HEK293 (cell line): ENCODE results near the gene AXL.

Experiments
- CTCF ChIA-PET: fragments of 350-600 bp; formaldehyde crosslinking; extraction: SDS; loops from one replicate; lab custom pipeline; 2021; ENCODE audit warnings: antibody characterized with exemption; lab: Yijun Ruan, JAX
- POLR2A ChIA-PET: fragments of 300-600 bp; formaldehyde crosslinking; extraction: SDS; loops from one replicate; lab custom pipeline; 2020; ENCODE audit warnings: antibody characterized with exemption, inconsistent platforms; lab: Yijun Ruan, JAX
- H3K27ac ChIP-seq: fragments of 200-500 bp; sonication (Bioruptor generic); 2 replicates; pipeline ENCODE4 v1.5.1; 2014; ENCODE audit warnings: low read depth, low read length, control low read depth, inconsistent platforms; ENCODE audit errors: extremely low read depth
- H3K36me3 ChIP-seq, 2 experiments: fragments of 200-500 bp in 1 of 2; sonication (Bioruptor generic) in 1 of 2; 1 replicate in 1 of 2; 2 replicates in 1 of 2; pipeline ENCODE4 v1.5.1; 2014 to 2017; ENCODE audit warnings: inconsistent platforms in 2 of 2, low read length in 2 of 2; ENCODE audit not compliant: control insufficient read depth in 2 of 2, insufficient read depth in 1 of 2
- H3K4me1 ChIP-seq: fragments of 200-500 bp; sonication (Bioruptor generic); 2 replicates; pipeline ENCODE4 v1.5.1; 2014; ENCODE audit warnings: mild to moderate bottlenecking, low read length, inconsistent platforms; ENCODE audit not compliant: control insufficient read depth, insufficient read depth
- H3K4me3 ChIP-seq: 2 replicates; pipeline ENCODE4 v1.5.1; 2011; ENCODE audit warnings: low read depth, mild to moderate bottlenecking, control low read depth, low read length, moderate library complexity
- H3K9me3 ChIP-seq: fragments of 200-500 bp; sonication (Bioruptor generic); 2 replicates; pipeline ENCODE4 v1.5.1; 2014; ENCODE audit warnings: low read depth, low read length, inconsistent platforms; ENCODE audit not compliant: control insufficient read depth, insufficient read depth
- BCL6B ChIP-seq: fragments of 450-650 bp; formaldehyde crosslinking; IDR thresholded peaks from 2 replicates; pipeline ENCODE4 v1.5.1; 2017; ENCODE audit warnings: missing biosample characterization, missing genetic modification characterization
- GLI2 ChIP-seq: fragments of 450-650 bp; formaldehyde crosslinking; IDR thresholded peaks from 2 replicates; pipeline ENCODE4; 2017; ENCODE audit warnings: missing biosample characterization, missing genetic modification characterization, low read depth, borderline replicate concordance
- HIC1 ChIP-seq: fragments of 450-650 bp; formaldehyde crosslinking; IDR thresholded peaks from 2 replicates; pipeline ENCODE4 v1.5.1; 2016; ENCODE audit warnings: missing biosample characterization, missing genetic modification characterization
- MZF1 ChIP-seq: fragments of 450-650 bp; formaldehyde crosslinking; IDR thresholded peaks from 2 replicates; pipeline ENCODE4 v1.5.1; 2017; ENCODE audit warnings: missing biosample characterization, missing genetic modification characterization, borderline replicate concordance
- PRDM1 ChIP-seq: fragments of 450-650 bp; formaldehyde crosslinking; IDR thresholded peaks from 2 replicates; pipeline ENCODE4; 2016; ENCODE audit warnings: missing biosample characterization, missing genetic modification characterization
- SP7 ChIP-seq: fragments of 450-650 bp; formaldehyde crosslinking; IDR thresholded peaks from 2 replicates; pipeline ENCODE4 v1.5.1; 2016; ENCODE audit warnings: missing biosample characterization, missing genetic modification characterization
- ZFP3 ChIP-seq: fragments of 450-650 bp; formaldehyde crosslinking; IDR thresholded peaks from 2 replicates; pipeline ENCODE4 v1.5.1; 2016; ENCODE audit warnings: low read depth, missing biosample characterization, missing genetic modification characterization
- ZNF184 ChIP-seq: fragments of 450-650 bp; IDR thresholded peaks from 2 replicates; pipeline ENCODE4 v1.5.1; 2018; ENCODE audit warnings: missing biosample characterization, mild to moderate bottlenecking, missing genetic modification characterization
- ZNF248 ChIP-seq: fragments of 450-650 bp; formaldehyde crosslinking; IDR thresholded peaks from 2 replicates; pipeline ENCODE4 v1.5.1; 2017; ENCODE audit warnings: missing biosample characterization, missing genetic modification characterization
- ZNF335 ChIP-seq: fragments of 450-650 bp; formaldehyde crosslinking; conservative IDR thresholded peaks from 2 replicates; pipeline ENCODE4 v1.5.1; 2016; ENCODE audit warnings: missing biosample characterization, missing genetic modification characterization
- ZNF366 ChIP-seq: fragments of 450-650 bp; formaldehyde crosslinking; conservative IDR thresholded peaks from 2 replicates; pipeline ENCODE4 v1.5.1; 2016; ENCODE audit warnings: missing biosample characterization, missing genetic modification characterization
- ZNF394 ChIP-seq: fragments of 450-650 bp; formaldehyde crosslinking; IDR thresholded peaks from 2 replicates; pipeline ENCODE4 v1.5.1; 2016; ENCODE audit warnings: missing biosample characterization, missing genetic modification characterization, mild to moderate bottlenecking, moderate library complexity, borderline replicate concordance
- ZNF433 ChIP-seq: fragments of 450-650 bp; formaldehyde crosslinking; IDR thresholded peaks from 2 replicates; pipeline ENCODE4 v1.5.1; 2016; ENCODE audit warnings: missing biosample characterization, missing genetic modification characterization, low read depth
- ZNF501 ChIP-seq: fragments of 450-650 bp; formaldehyde crosslinking; IDR thresholded peaks from 2 replicates; pipeline ENCODE4 v1.5.1; 2016; ENCODE audit warnings: missing biosample characterization, missing genetic modification characterization
- ZNF548 ChIP-seq: fragments of 450-650 bp; formaldehyde crosslinking; IDR thresholded peaks from 2 replicates; pipeline ENCODE4 v1.5.1; 2016; ENCODE audit warnings: missing biosample characterization, missing genetic modification characterization
- ZNF560 ChIP-seq: fragments of 450-650 bp; formaldehyde crosslinking; IDR thresholded peaks from 2 replicates; pipeline ENCODE4 v1.5.1; 2017; ENCODE audit warnings: missing biosample characterization, missing genetic modification characterization, borderline replicate concordance
- ZNF677 ChIP-seq: fragments of 450-650 bp; IDR thresholded peaks from 2 replicates; pipeline ENCODE4 v1.5.0; 2018; ENCODE audit warnings: missing biosample characterization, mild to moderate bottlenecking, missing genetic modification characterization, moderate library complexity
- ZNF777 ChIP-seq: fragments of 450-650 bp; formaldehyde crosslinking; IDR thresholded peaks from 2 replicates; pipeline ENCODE4 v1.5.1; 2017; ENCODE audit warnings: missing biosample characterization, missing genetic modification characterization, borderline replicate concordance
- TF ChIP-seq, protein P1 (sequence below): fragments of 450-650 bp; IDR thresholded peaks from 2 replicates; pipeline ENCODE4 v1.5.1; 2018; ENCODE audit warnings: missing biosample characterization, missing genetic modification characterization

AXL gene

DNA sequence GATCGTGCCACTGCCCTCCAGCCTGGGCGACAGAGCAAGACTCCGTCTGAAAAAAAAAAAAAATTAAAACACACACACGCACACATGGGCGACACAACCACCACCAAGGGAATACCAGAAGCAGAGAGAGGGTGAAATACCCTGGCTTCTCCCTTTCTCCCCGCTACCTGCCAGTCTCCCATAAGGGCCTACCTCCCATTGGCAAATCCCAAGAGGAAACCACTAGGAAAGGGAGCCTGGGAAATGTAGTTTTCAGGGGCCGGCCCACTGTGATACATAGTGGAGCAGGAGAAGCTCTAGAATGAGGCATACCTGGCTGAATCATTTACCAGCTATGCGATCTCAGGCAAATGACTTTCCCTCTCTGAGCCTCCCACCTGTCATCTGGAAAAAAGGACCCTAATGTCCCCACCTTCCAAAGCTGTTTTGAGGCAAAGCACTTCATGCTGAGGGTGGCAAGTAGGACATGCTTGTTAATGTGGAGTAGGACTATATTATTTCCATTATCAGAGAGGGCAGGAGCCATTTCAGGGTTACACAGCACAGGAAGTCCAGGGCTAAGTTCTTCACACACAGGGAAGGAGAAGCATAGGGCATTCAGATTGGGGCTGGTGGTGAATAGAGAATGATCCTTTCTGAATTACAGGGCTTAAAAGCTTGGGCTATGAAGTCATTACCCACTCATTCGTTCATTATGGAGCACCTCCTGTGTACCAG is 30.8 kb downstream of the AXL start (continued):
- TF ChIP-seq ZNF433 (tag by site-specific recombination) = no peak
- no peak for TF ChIP-seq MZF1
- TF ChIP-seq ZNF677 (tag by site-specific recombination) = no peak
- TF ChIP-seq GLI2 (tag by site-specific recombination) = no peak

DNA sequence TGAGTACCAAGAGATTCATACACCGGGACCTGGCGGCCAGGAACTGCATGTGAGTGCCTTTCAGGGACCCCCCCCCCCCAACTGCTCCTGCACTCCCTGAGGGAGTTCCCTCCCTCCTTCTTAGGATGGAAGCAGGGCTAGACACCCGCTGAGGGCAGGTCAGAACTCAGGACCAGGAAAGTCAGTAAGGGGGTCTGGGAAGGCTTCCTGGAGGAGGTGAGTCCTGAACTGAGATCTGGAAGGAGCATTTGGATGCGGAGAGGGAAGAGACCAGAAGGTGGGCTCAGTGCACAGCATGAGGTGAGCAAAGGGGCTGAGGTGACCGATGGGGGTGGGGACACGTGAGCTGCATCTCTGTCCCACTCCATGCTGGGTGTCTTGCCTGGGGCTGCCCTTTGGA is 34.6 kb downstream of the AXL start:
- no peaks in the 10 kb centered on the region for H3K9me3 ChIP-seq
- TF ChIP-seq ZNF366 (tag by site-specific recombination) (no peak), ZNF394 (no peak), ZNF335 (no peak), ZNF560 (no peak), HIC1 (tag by site-specific recombination) (no peak), SP7 (no peak)
- TF ChIP-seq, protein P1, sequence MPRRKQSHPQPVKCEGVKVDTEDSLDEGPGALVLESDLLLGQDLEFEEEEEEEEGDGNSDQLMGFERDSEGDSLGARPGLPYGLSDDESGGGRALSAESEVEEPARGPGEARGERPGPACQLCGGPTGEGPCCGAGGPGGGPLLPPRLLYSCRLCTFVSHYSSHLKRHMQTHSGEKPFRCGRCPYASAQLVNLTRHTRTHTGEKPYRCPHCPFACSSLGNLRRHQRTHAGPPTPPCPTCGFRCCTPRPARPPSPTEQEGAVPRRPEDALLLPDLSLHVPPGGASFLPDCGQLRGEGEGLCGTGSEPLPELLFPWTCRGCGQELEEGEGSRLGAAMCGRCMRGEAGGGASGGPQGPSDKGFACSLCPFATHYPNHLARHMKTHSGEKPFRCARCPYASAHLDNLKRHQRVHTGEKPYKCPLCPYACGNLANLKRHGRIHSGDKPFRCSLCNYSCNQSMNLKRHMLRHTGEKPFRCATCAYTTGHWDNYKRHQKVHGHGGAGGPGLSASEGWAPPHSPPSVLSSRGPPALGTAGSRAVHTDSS (tag by site-specific recombination) = no peak
- H3K27ac ChIP-seq = no peak overlapping the region
- CTCF ChIA-PET = interaction anchor here (1.8 kb wide), 1 partner anchor 9 kb away, joined by 6 read pairs; no protein-coding TSS in a partner anchor
- H3K36me3 ChIP-seq = no peaks in the 10 kb centered on the region
- POLR2A ChIA-PET = no interaction called here
- H3K4me1 ChIP-seq = no peaks in the 10 kb centered on the region
- no peak overlapping the region for H3K4me3 ChIP-seq

DNA sequence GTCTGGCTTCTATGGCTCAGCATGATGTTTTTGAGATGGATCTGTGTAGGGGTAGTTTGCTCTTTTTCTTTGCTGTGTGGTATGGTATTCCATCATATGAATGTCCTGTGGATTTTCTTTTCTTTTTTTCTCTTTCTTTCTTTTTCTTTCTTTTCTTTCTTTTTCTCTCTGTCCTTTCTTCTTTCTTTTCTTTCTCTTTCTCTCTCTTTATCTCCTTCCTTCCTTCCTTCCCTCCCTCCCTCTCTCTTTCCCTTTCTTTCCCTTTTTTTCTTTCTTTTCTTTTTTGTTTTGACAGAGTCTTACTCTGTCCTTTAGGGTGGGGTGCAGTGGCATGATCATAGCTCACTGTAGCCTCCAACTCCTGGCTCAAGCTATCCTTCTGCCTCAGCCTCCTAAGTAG is 36.1 kb downstream of the AXL start:
- Histone ChIP-seq H3K4me3 (no peak overlapping the region), H3K36me3 (no peaks in the 10 kb centered on the region), H3K27ac (no peak overlapping the region), H3K4me1 (no peaks in the 10 kb centered on the region), H3K9me3 (no peaks in the 10 kb centered on the region)
- ChIA-PET CTCF (interaction anchor here (1.0 kb wide), 3 partner anchors 8 to 110 kb away, joined by 3 to 5 read pairs (median 4); no protein-coding TSS in a partner anchor), POLR2A (interaction anchor here (0.6 to 1.4 kb wide), 2 partner anchors 9 to 37 kb away, joined by 6 to 11 read pairs; partner anchors contain the start of gene HNRNPUL1)
- TF ChIP-seq PRDM1 (tag by site-specific recombination) (peak; percentile 83), ZNF366 (tag by site-specific recombination) (peak; percentile 92), BCL6B (tag by site-specific recombination) (0 out of 2 replicates have a peak, but pooled peaks have one; percentile 8), ZNF548 (tag by site-specific recombination) (no peak), ZNF777 (0 out of 2 replicates have a peak, but pooled peaks have one; percentile 43), ZFP3 (tag by site-specific recombination) (no peak), ZNF501 (tag by site-specific recombination) (no peak), ZNF184 (no peak), ZNF248 (tag by site-specific recombination) (0 out of 2 replicates have a peak, but pooled peaks have one; percentile 48)
